Measurements from ENCODE around the gene TNNT3.

- TF ChIP-seq CTCF (conservative IDR thresholded peaks at IDR 0.05; ENCODE audit: low read depth, low read length) (no peak), EZH2 (IDR thresholded peaks at IDR 0.05; ENCODE audit: low read length, unreplicated experiment) (no peak)
These were observed 30.1 kb upstream of the TNNT3 start for GRCh38 chr11:1889224-1889930.
